Keratinocyte (primary cell): Measurements from ENCODE around the gene ABO.

Experiments used
- CTCF ChIP-seq, 3 experiments: IDR thresholded peaks in 1 of 3; conservative IDR thresholded peaks in 1 of 3; optimal IDR thresholded peaks in 1 of 3; 2 replicates in 2 of 3; 3 replicates in 1 of 3; pipeline versions ENCODE3 to v1.5.1; 2011; ENCODE audit warnings: low read length in 3 of 3, mild to moderate bottlenecking in 3 of 3, moderate library complexity in 2 of 3, control low read depth in 1 of 3, inconsistent platforms in 1 of 3; ENCODE audit not compliant: insufficient read depth in 2 of 3; ENCODE audit errors: extremely low read depth in 1 of 3
- EZH2 ChIP-seq: IDR thresholded peaks from one replicate; pipeline ENCODE4 v1.6.1; 2012; ENCODE audit warnings: inconsistent platforms, mild to moderate bottlenecking, low read length, moderate library complexity

- TF ChIP-seq CTCF (optimal IDR thresholded peaks at IDR 0.05 in 1 of 3, IDR thresholded peaks at IDR 0.05 in 1 of 3, conservative IDR thresholded peaks at IDR 0.05 in 1 of 3; ENCODE audit: extremely low read depth in 1 of 3, insufficient read depth in 2 of 3, low read length in 3 of 3) (no peak), EZH2 (no peak)
Measured at GRCh38 chr9:133207021-133207531, 67.9 kb downstream of the ABO start.
